ENCODE results near the gene SHTN1. TPM values are rescaled to one million over a fixed set of nuclear protein-coding genes. Genes with fewer than 3 reads are reported as not detected.

Gene SHTN1
- polyA plus RNA-seq, 1 donor (not counting 4 experiments of a cell fraction or from before 2014, with no cell fraction given) = 21.3 TPM

DNA sequence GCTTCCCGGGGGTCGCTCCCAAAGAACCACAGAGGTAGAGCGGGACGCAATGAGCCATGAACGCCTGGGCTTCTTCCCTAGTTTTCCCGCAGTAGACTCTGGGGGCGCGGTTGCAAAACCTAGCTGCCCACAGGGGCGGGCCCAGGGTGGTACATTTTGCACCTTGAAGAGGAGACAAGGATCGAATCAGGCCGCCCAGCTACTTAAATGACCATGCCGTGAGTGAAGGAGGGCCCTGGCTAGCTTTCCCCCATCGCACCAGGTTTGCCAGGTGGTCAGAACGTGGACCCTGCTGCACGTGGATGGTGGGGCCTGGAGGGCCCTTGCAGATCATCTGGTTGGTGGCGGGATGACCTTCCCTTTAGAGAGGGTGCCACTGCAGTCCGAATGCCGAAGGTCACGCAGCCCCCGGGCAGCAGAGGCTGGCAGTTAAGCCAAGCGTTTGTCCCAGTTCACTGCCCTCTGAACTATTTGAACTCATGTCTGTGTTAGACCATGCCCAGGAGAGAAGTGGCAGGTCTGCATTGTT, 604 bp upstream of the SHTN1 start:
- Histone ChIP-seq H2AFZ (ENCODE audit: control insufficient read depth, low read length) (peak overlapping the region; percentile 81), H3K9me1 (ENCODE audit: control insufficient read depth, extremely low read depth, insufficient read depth, low read length) (no peaks in the 10 kb centered on the region), H3K4me2 (ENCODE audit: control insufficient read depth, extremely low read depth, insufficient read depth, low read depth, low read length) (peak overlapping the region; percentile 97), H3K27ac (ENCODE audit: control insufficient read depth, insufficient read depth, low read length) (no peak overlapping the region), H3K4me1 (ENCODE audit: control insufficient read depth, extremely low read depth, insufficient read depth, low read length) (peaks cover 10% of the 10 kb centered on the region), H3K9ac (ENCODE audit: control insufficient read depth, extremely low read depth, insufficient read depth, low read length) (peak overlapping the region; percentile 92), H4K20me1 (ENCODE audit: control insufficient read depth, extremely low read depth, insufficient read depth, low read length) (no peaks in the 10 kb centered on the region), H3K4me3 (ENCODE audit: control insufficient read depth in 2 of 3, extremely low read depth in 1 of 3, insufficient read depth in 2 of 3, low read depth in 1 of 3, low read length in 3 of 3) (peak overlapping the region; percentile 80 to 90 (median 87)), H3K9me3 (ENCODE audit: control insufficient read depth, low read depth, low read length) (no peaks in the 10 kb centered on the region), H3K36me3 (ENCODE audit: control insufficient read depth in 2 of 2, extremely low read depth in 1 of 2, insufficient read depth in 2 of 2, low read length in 2 of 2) (no peaks in the 10 kb centered on the region), H3K79me2 (ENCODE audit: control insufficient read depth, insufficient read depth, low read length) (peaks cover 34% of the 10 kb centered on the region), H3K27me3 (ENCODE audit: control insufficient read depth, extremely low read depth, insufficient read depth, low read length) (no peaks in the 10 kb centered on the region)
- no peak for FAIRE-seq
- dilution Hi-C loops (cut with MboI; ENCODE audit: extremely low pct_ligation_motif_present, low sequenced_read_pairs) = no loop called here
- no peak for TF ChIP-seq EZH2 (IDR thresholded peaks at IDR 0.05; ENCODE audit: low read length)
- TF ChIP-seq, protein P1, sequence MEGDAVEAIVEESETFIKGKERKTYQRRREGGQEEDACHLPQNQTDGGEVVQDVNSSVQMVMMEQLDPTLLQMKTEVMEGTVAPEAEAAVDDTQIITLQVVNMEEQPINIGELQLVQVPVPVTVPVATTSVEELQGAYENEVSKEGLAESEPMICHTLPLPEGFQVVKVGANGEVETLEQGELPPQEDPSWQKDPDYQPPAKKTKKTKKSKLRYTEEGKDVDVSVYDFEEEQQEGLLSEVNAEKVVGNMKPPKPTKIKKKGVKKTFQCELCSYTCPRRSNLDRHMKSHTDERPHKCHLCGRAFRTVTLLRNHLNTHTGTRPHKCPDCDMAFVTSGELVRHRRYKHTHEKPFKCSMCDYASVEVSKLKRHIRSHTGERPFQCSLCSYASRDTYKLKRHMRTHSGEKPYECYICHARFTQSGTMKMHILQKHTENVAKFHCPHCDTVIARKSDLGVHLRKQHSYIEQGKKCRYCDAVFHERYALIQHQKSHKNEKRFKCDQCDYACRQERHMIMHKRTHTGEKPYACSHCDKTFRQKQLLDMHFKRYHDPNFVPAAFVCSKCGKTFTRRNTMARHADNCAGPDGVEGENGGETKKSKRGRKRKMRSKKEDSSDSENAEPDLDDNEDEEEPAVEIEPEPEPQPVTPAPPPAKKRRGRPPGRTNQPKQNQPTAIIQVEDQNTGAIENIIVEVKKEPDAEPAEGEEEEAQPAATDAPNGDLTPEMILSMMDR (optimal IDR thresholded peaks at IDR 0.05 in 1 of 3, IDR thresholded peaks at IDR 0.05 in 1 of 3, conservative IDR thresholded peaks at IDR 0.05 in 1 of 3; ENCODE audit: extremely low read depth in 1 of 3, insufficient read depth in 2 of 3, low read length in 3 of 3) = no peak
- no peak for DNase-seq (ENCODE audit: low read depth, low spot score)

DNA sequence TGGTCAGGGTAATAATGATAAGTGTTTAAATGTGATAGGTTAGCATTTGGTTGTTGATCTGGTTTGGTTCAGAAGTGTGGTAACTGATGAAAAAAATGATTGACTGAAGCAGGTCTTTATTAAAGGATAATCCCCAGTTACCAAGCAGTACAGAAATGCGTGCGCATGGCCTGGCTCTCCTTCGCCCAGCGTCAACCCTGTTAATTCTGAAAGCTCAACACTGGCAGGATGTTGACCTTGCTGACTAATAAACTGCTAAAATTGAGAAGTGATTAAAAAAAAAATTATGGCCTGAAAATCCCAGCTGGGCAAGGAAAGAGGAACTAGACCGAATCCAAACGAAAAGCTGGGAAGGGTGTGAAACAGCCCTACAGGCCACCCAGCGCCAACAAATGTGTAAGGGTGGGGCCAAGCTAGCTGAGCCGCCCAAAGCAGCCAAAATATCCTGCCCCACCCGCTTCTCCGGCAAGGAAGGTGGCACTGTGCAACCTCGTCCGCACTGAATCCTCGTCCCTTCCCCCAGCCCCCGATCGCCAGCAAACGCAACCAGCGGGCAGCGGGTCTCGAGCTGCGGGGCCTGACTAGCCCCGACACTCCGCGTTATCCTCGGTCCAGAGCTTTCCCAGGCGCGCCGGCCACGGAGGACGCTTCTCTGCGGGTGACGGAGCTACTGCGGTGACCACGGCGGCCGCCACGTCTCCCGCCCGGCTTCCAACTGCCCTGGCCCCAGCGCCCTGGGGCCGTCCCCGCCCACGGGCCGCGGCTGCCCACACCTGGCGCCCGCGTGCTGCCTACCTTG, 561 bp downstream of the SHTN1 start:
- no peaks in the 10 kb centered on the region for H3K9me1 ChIP-seq (ENCODE audit: control insufficient read depth, extremely low read depth, insufficient read depth, low read length)
- peak overlapping the region; percentile 79 for H3K27ac ChIP-seq (ENCODE audit: control insufficient read depth, insufficient read depth, low read length)
- peaks cover 41% of the 10 kb centered on the region for H3K79me2 ChIP-seq (ENCODE audit: control insufficient read depth, insufficient read depth, low read length)

More for the DNA sequence above, 561 bp downstream of the SHTN1 start:
- Histone ChIP-seq H3K9ac (ENCODE audit: control insufficient read depth, extremely low read depth, insufficient read depth, low read length) (peak overlapping the region; percentile 92), H3K27me3 (ENCODE audit: control insufficient read depth, extremely low read depth, insufficient read depth, low read length) (no peaks in the 10 kb centered on the region), H3K9me3 (ENCODE audit: control insufficient read depth, low read depth, low read length) (no peaks in the 10 kb centered on the region), H3K36me3 (ENCODE audit: control insufficient read depth in 2 of 2, extremely low read depth in 1 of 2, insufficient read depth in 2 of 2, low read length in 2 of 2) (no peaks in the 10 kb centered on the region), H2AFZ (ENCODE audit: control insufficient read depth, low read length) (peak overlapping the region; percentile 89), H3K4me3 (ENCODE audit: control insufficient read depth in 2 of 3, extremely low read depth in 1 of 3, insufficient read depth in 2 of 3, low read depth in 1 of 3, low read length in 3 of 3) (peak overlapping the region; percentile 80 to 90 (median 87)), H3K4me2 (ENCODE audit: control insufficient read depth, extremely low read depth, insufficient read depth, low read depth, low read length) (peak overlapping the region; percentile 97), H4K20me1 (ENCODE audit: control insufficient read depth, extremely low read depth, insufficient read depth, low read length) (no peaks in the 10 kb centered on the region), H3K4me1 (ENCODE audit: control insufficient read depth, extremely low read depth, insufficient read depth, low read length) (peaks cover 10% of the 10 kb centered on the region)
- TF ChIP-seq, protein P1 (optimal IDR thresholded peaks at IDR 0.05 in 1 of 3, IDR thresholded peaks at IDR 0.05 in 1 of 3, conservative IDR thresholded peaks at IDR 0.05 in 1 of 3; ENCODE audit: extremely low read depth in 1 of 3, insufficient read depth in 2 of 3, low read length in 3 of 3) = peak in 1 of 3 experiments; percentile 24
- TF ChIP-seq EZH2 (IDR thresholded peaks at IDR 0.05; ENCODE audit: low read length) = no peak
- DNase-seq (ENCODE audit: low read depth, low spot score) (peak; percentile 7), FAIRE-seq (peak; percentile 67)
- dilution Hi-C loops (cut with MboI; ENCODE audit: extremely low pct_ligation_motif_present, low sequenced_read_pairs) = no loop called here

Measured in keratinocyte (primary cell).